Frontal cortex (tissue), 4 donors: ENCODE measurements around the gene EVI5L. TPM values are rescaled to one million over a fixed set of nuclear protein-coding genes. Genes with fewer than 3 reads are reported as not detected.

ENCODE experiments used
- DNase-seq, 2 donors: peaks; one replicate each; pipeline ENCODE4 v3.0.0; 2012; ENCODE audit warnings: low spot score in 2 of 2
- FAIRE-seq: peaks from 2 replicates; lab custom pipeline; 2012; peaks lifted over from hg19 to GRCh38; lab: Jason Lieb, UNC
- total RNA-seq: library from RNA; depleted of rRNA; stranded (reverse); fragments of >200 nt; gene quantifications from one replicate; pipeline ENCODE4 v1.2.3, GENCODE V29; 2014
- donor health status: control.
- donor health status: control.
- donor health status: control.

Gene EVI5L
- total RNA-seq, 1 donor from 2014 or later, result 47.7 TPM

- no peak for DNase-seq
- no peak for FAIRE-seq
Measured at GRCh38 chr19:7907122-7907521, 77.1 kb downstream of the EVI5L start.

DNA sequence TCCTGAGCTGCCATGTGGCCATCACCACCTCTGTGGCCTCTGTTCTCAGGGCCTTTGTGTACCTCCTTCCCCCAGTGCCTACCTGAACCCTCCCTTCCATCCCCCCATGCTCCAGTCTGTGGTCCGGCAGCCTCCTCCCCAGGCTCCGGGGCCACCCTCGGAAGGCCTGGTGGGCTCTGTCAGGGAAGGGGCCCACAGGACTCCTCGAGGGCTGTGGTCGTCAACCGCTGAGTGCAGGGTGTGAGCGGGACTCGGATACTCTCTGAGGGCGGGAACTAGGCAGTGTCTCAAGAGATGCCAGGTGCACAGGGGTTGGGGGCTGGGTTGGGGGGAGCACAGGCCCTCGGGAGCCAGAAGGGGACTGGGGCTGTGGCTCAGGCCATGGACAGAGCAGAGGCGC, 77.5 kb downstream of the EVI5L start:
- no peak for DNase-seq
- no peak for FAIRE-seq

DNA sequence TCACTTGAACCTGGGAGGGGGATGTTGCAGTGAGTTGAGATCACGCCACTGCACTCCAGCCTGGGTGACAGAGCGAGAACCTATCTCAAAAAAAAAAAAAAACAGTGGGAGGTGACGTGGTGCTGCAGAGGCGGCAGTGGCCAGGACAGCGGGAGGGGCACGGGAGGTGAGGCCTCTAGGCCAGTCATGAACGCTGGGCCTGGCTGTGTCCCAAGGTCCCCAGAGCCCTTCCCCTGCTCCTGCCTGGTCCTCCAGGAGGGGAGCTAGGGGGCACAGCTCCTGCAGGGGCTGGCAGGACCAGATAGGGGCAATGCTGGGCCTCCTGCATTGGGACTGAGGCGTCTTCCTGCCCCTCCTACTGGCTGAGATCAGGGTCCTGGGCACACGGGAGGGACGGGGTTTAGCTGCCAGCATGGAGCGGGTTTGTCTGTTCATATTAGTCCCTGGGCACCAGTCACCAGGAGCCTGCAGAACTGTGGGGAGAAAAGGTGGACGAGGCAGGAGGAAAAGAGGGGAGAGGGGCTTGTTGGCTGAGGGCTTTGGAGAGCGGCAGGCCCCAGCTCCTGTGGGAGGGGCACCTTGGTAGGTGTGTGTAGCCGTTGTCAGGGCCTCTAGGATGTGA, 78.2 kb downstream of the EVI5L start:
- no peak for DNase-seq
- no peak for FAIRE-seq

- DNase-seq, result no peak
Measured at GRCh38 chr19:7908742-7909461, 78.9 kb downstream of the EVI5L start.

GRCh38 chr19:7909471-7910067, 79.6 kb downstream of the EVI5L start:
- no peak for FAIRE-seq

More at GRCh38 chr19:7908742-7909461, 78.9 kb downstream of the EVI5L start:
- FAIRE-seq, result no peak

DNA sequence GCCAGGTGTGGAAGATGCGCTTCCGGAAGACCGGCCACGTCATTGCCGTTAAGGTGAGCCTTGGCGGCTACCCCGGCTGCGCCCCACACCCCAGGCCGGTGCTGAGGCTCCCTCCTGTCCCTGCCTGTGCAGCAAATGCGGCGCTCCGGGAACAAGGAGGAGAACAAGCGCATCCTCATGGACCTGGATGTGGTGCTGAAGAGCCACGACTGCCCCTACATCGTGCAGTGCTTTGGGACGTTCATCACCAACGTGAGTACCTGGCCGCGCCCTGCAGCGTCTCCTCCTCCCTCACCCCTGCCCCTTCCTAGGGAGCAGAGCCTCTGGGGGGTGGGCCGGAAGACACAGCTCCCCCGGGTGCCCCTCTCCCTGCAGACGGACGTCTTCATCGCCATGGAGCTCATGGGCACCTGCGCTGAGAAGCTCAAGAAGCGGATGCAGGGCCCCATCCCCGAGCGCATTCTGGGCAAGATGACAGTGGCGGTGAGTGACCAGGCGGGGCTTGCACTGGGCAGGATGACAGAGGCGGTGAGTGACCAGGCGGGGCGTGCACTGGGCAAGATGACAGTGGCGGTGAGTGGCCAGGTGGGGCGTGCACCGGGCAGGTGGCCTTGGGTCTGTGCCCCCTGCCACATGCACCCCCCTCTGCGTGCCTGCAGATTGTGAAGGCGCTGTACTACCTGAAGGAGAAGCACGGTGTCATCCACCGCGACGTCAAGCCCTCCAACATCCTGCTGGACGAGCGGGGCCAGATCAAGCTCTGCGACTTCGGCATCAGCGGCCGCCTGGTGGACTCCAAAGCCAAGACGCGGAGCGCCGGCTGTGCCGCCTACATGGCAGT, 80.5 kb downstream of the EVI5L start:
- FAIRE-seq (no peak), DNase-seq (no peak)

More at GRCh38 chr19:7909471-7910067, 79.6 kb downstream of the EVI5L start:
- DNase-seq, result no peak

GRCh38 chr19:7911508-7912143, 81.6 kb downstream of the EVI5L start:
- no peak for DNase-seq
- FAIRE-seq, result no peak

DNA sequence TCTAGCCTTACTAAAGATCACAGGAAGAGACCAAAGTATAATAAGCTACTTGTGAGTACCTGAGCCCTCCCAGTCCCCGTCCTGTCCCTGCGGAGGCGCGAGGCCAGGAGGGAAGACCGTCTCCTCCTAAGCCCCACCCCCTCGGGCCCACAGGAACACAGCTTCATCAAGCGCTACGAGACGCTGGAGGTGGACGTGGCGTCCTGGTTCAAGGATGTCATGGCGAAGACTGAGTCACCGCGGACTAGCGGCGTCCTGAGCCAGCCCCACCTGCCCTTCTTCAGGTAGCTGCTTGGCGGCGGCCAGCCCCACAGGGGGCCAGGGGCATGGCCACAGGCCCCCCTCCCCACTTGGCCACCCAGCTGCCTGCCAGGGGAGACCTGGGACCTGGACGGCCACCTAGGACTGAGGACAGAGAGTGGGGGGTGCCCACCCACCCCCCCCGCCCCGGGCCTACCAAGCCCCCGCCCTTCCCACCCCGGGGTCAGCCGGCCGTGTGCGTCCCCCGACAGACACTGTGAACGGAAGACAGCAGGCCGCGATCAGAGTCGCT, 82.2 kb downstream of the EVI5L start:
- no peak for DNase-seq
- no peak for FAIRE-seq

DNA sequence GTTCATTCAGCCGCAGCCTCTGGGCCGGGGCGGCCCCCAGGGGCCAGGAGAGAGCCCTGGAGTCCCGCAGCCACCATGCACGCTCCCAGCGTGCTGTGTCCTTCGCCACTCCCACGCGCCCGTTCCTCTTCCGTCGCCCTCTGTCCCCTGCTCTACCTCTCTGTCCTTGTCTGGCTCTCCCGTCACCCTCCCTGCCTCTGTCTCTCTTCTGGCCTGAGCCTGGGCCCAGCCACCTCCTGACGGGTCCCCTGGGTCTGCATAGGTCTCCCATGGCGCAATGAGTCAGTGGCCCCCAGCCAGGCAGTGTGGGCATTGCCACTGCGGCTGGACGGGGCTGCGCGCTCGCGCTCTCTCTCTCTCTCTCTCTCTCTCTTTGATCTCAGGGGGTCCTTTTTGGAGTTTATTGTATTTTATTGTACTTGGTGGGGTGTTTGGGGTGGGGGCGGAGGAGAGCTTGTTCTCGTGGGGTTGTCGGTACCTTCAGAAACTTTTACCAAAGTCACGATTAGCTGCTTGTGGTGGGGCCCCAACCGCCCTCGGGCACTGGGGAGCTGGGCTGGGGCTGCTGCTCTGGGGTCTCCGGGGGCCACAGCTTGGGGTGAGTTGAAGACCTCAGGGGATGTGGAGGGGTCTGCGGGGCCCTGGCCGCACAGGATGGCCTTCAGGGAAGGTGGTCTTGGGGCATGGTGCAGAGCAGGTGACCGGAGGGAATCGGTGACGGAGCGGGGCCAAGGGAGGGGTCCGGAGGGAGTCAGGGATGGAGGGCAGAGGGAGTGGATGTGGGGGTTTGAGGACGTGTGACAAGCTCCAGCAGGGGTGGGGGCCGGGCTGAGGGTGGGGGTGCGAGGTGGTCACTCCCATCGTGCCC, 82.9 kb downstream of the EVI5L start:
- no peak for FAIRE-seq
- no peak for DNase-seq

DNA sequence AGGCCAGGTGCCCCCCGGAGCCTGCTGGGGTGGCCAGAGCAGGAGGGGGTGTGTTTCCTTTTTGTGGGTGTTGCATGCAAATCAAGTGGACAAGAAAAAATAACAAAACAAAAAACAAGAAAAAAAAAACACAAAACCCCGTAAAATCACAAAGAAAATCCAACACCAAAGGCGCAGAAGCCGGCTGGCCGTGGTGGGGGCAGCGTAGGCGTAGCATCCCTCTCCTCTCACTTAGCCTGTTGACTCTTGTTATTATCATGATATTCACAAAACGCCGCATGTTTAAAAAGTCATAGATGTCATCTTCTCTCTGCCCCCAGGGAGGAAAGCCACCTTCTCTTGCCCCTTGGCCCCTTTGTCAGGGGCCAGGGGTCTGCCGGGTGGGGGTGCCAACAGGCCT, 83.6 kb downstream of the EVI5L start:
- DNase-seq (no peak), FAIRE-seq (no peak)

- FAIRE-seq (no peak), DNase-seq (no peak)
Measured at GRCh38 chr19:7914099-7914498, 84.1 kb downstream of the EVI5L start.

Other genes with a start within 250 kb of the EVI5L start
- gene CAMSAP3, start 234.4 kb upstream of the EVI5L start, total RNA-seq, result 16.3 TPM
- 24.1 TPM for gene XAB2, start 200.7 kb upstream of the EVI5L start, total RNA-seq
- gene PET100, start 200.4 kb upstream of the EVI5L start, total RNA-seq, result 29.3 TPM
- not detected for gene PCP2, start 196.5 kb upstream of the EVI5L start, total RNA-seq
- gene STXBP2, start 193.1 kb upstream of the EVI5L start, total RNA-seq, result 2.4 TPM
- not detected for gene RETN, start 161.2 kb upstream of the EVI5L start, total RNA-seq
- gene MCEMP1, start 153.1 kb upstream of the EVI5L start, total RNA-seq, result not detected
- 15.5 TPM for gene TRAPPC5, start 149.4 kb upstream of the EVI5L start, total RNA-seq
- not detected for gene FCER2, start 128.1 kb upstream of the EVI5L start, total RNA-seq
- gene CLEC4G, start 98.1 kb upstream of the EVI5L start, total RNA-seq, result 0.82 TPM
- gene CD209, start 82.7 kb upstream of the EVI5L start, total RNA-seq, result 0.82 TPM
- gene CLEC4M, start 67.0 kb upstream of the EVI5L start, total RNA-seq, result not detected
- 2.9 TPM for gene PRR36, start 44.2 kb downstream of the EVI5L start, total RNA-seq
- not detected for gene LRRC8E, start 58.3 kb downstream of the EVI5L start, total RNA-seq
- 5.7 TPM for gene MAP2K7, start 73.7 kb downstream of the EVI5L start, total RNA-seq
- gene TGFBR3L, start 84.6 kb downstream of the EVI5L start, total RNA-seq, result not detected
- 4.9 TPM for gene SNAPC2, start 90.1 kb downstream of the EVI5L start, total RNA-seq
- gene CTXN1, start 95.9 kb downstream of the EVI5L start, total RNA-seq, result 9.4 TPM
- 26.9 TPM for gene TIMM44, start 113.4 kb downstream of the EVI5L start, total RNA-seq
- gene ELAVL1, start 175.4 kb downstream of the EVI5L start, total RNA-seq, result 14.3 TPM
- gene CCL25, start 222.5 kb downstream of the EVI5L start, total RNA-seq, result 1.2 TPM